Stimulated activated CD4-positive, alpha-beta T cell treated with anti-CD3 and anti-CD28 coated beads, Interleukin-2, amount 100 ng/mL, for 4 hours (primary cell): ENCODE data around the gene NGRN.

ENCODE experiments used
- DNase-seq: peaks from one replicate; pipeline ENCODE4 v3.0.0-alpha.2; 2020; ENCODE audit warnings: low read depth

The NGRN gene, protein sequence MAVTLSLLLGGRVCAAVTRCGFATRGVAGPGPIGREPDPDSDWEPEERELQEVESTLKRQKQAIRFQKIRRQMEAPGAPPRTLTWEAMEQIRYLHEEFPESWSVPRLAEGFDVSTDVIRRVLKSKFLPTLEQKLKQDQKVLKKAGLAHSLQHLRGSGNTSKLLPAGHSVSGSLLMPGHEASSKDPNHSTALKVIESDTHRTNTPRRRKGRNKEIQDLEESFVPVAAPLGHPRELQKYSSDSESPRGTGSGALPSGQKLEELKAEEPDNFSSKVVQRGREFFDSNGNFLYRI

DNA sequence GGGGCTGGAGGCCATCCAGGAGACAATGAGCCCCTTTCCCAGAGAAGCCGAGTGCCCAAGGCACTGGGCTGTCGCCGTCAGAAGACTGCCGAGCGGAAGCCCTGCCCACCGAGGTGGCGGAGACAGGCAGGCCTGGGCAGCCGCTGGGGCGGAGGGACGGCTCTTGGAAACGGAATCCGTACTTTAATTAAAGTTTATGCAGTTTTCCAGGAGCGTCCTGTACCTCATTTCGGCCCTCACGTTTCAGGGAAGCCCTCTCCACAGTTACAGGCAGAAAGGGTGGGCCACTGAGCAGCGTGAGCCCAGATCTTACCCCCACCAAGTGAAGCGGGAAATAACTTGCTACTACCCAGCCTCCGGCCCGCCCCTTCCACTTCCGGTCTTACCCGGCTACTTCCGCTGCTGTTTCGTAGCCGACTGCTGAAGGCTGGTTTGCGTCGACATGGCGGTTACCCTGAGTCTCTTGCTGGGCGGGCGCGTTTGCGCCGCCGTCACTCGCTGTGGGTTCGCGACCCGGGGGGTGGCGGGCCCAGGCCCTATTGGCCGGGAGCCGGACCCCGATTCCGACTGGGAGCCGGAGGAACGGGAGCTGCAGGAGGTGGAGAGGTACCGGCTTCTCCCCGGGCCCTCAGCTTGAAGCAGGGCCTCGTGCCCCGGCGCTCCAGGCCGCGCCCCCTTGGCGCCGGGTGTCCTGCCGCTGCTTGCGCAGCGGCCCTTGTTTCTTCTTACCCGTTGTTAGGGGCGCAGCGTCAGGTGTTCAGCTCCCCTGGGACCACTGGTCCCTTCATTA is at the start of gene NGRN:
Gene NGRN (plus strand): TSS at position 402 of the 790 bp plus-strand sequence. CDS start 41 bp downstream, at position 443.
- DNase-seq: peak; percentile 86

DNA sequence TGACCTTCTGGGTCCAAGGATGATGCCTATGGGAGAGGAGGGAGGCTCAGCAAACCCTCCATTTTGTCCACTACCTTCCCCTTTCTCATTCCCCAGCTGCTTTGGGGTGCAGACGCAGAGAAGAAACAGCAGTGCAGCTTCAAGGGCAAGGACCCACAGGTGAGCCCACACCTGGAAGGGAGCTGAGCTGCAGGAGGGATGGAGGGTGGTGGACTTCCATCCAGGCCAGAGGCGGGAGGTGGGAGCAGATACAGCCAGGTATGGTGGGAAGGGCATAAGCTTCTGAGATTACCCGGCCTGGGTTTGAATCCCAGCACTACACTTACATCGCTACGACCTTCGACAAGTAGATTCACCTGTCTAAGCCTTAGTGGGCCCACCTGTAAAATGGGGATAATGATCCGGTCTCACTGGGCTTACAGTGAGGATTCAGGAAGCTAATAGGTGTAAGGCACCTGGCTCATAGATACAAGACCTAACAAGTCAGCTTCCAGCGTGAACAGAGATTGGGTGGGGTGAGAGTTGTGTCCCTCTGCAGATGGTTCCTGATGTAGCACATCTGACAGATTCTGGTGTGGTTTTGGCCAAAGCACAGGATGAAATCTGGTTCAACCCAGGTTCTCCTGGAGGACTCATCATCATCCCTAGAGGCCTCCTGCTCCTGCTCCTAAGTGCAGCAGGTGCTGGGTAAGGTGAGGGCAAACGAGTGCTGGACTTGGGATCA is 47.6 kb upstream of the NGRN start:
- DNase-seq: no peak

DNA sequence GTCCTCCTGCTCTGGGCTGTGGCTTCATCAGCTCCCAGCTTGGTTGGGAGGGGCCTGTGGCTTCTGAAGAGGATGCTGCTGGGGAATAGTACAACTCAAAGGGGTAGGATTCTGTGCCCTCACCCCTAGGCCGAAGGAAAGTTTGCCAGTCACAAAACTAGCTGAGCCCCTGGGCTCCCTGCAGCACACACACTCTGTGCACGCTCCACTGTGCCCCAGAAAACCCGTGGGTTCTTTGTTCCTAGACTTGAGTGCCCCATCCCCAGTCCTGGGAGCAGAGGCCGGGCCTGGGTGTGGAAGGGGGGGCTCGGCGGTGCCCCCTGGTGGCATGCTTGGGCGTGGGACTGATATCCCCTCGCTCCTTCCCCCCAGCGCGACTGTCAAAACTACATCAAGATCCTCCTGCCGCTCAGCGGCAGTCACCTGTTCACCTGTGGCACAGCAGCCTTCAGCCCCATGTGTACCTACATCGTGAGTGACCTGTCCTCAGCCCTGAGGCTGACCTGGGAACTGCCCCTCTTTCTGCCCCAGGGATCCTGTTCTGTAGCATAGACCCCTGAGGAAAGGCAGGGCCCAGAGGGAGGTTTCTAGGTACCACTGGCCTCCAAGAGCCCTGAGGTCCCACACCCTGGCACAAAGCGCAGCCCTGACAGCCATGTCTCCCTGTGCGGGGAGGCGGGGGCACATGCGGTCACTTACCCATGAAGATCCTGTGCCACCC is 45.9 kb upstream of the NGRN start:
- peak; percentile 33 for DNase-seq

DNA sequence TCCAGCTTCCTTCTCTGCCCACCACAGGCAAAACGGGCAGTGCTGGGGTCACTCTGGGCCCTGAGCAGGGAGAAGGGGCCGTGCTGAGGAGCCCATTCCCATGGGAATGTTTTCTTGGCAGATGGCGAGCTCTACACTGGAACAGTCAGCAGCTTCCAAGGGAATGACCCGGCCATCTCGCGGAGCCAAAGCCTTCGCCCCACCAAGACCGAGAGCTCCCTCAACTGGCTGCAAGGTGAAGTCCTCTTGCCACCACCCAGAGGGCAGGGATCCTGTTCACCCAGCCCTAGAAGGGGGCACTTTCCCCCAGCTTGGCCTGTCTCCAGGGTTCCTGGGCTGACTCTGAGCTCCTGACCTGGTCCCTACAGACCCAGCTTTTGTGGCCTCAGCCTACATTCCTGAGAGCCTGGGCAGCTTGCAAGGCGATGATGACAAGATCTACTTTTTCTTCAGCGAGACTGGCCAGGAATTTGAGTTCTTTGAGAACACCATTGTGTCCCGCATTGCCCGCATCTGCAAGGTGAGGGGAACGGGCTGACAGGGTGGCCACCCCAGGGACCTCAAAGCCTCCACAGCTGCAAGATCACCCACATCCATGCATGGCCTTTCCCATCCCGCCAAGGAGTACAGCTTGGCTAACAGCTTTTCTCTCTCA is 44.1 kb upstream of the NGRN start:
- DNase-seq: no peak

DNA sequence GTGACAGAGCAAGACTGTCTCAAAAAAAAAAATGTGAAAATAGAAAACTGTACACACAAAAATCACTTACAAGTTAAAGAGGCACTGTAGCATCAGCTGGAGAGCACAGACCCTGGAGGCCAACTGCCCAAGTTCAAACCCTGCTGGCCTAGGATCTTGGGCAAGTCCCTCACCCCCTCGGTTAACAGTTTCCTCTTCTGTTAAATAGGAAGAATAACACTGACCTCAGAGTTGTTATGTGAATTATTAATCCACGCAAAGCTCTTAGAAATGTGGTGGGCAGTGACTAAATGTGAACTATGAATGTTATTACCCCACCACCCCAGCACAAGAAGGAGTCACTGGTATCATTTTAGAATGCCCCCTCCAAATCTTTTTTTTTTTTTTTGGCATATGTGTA is 42.9 kb upstream of the NGRN start:
- no peak for DNase-seq

DNA sequence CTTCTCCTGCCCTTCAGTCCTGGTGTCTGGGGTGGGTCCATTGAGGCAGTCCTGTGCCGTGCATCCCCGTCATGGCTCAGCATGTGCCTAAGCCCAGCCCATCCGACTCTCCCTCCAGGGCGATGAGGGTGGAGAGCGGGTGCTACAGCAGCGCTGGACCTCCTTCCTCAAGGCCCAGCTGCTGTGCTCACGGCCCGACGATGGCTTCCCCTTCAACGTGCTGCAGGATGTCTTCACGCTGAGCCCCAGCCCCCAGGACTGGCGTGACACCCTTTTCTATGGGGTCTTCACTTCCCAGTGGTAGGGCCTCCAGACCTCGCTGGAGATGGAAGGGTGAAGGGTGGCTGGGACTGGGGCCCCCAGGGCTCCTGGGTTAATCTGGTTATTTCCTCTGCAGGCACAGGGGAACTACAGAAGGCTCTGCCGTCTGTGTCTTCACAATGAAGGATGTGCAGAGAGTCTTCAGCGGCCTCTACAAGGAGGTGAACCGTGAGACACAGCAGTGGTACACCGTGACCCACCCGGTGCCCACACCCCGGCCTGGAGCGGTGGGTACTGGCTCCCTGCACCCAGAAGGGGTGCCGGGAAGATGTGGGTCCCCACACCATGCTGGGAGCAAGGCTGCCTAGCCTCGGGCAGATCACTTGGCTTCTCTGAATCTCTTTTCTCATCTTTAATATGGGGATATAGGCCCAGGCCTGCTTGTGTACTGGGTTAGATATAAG is 41.9 kb upstream of the NGRN start:
- no peak for DNase-seq

DNA sequence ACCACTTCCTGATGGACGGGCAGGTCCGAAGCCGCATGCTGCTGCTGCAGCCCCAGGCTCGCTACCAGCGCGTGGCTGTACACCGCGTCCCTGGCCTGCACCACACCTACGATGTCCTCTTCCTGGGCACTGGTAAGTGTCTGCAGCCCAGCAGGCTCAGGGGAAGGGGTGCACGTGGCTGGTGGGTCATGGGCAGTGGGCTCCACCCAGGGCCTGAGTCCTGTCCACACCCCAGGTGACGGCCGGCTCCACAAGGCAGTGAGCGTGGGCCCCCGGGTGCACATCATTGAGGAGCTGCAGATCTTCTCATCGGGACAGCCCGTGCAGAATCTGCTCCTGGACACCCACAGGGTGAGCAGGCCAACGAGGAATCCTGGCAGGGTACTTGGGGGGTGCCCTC is 40.4 kb upstream of the NGRN start:
- no peak for DNase-seq

DNA sequence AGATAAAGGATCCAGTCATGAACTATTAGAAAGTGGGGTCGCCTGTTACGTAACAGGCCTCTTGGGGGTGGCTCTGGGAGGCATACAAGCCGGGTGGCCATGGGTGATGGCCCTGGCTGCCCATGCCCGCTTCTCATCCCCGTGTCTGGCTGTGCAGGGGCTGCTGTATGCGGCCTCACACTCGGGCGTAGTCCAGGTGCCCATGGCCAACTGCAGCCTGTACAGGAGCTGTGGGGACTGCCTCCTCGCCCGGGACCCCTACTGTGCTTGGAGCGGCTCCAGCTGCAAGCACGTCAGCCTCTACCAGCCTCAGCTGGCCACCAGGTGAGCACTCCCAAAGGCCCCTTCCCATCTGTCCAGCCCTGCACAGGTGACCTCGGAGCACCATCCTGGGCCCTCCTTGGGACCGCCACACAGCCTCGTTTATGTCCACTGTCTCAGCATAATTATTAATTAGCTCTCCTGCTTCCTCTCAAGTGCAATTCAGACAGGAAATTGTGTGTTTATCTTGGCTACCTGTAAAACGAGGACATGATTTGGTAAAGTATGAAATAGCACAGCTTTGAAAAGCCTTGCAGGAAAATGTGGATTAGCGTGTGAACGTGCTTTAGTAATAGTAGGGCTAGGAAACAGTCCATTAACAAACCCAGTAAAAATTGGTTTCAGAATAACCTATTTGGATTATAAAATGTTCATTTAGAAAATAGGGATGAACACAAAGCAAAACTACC is 39.8 kb upstream of the NGRN start:
- DNase-seq: no peak

DNA sequence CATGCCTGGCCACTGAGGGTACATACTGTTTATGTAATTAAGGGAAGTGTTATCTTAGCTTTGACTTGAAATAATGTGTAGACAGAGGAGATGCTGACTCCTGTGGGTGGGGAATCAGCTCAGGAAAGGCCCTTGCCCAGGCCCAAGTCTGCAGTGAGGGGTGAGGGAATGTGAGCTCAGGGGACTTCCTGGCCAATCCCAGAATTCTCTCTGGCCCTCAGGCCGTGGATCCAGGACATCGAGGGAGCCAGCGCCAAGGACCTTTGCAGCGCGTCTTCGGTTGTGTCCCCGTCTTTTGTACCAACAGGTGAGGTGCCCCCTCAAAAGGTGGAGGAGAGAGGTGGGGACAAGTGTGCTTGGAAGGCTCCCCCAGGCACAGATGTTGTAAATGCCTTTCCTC is 38.1 kb upstream of the NGRN start:
- no peak for DNase-seq

DNA sequence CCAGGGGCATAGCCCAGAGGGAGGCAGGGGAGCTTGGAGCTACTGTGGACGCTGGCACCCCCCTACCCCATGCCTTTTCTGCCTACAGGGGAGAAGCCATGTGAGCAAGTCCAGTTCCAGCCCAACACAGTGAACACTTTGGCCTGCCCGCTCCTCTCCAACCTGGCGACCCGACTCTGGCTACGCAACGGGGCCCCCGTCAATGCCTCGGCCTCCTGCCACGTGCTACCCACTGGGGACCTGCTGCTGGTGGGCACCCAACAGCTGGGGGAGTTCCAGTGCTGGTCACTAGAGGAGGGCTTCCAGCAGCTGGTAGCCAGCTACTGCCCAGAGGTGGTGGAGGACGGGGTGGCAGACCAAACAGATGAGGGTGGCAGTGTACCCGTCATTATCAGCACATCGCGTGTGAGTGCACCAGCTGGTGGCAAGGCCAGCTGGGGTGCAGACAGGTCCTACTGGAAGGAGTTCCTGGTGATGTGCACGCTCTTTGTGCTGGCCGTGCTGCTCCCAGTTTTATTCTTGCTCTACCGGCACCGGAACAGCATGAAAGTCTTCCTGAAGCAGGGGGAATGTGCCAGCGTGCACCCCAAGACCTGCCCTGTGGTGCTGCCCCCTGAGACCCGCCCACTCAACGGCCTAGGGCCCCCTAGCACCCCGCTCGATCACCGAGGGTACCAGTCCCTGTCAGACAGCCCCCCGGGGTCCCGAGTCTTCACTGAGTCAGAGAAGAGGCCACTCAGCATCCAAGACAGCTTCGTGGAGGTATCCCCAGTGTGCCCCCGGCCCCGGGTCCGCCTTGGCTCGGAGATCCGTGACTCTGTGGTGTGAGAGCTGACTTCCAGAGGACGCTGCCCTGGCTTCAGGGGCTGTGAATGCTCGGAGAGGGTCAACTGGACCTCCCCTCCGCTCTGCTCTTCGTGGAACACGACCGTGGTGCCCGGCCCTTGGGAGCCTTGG is 37.4 kb upstream of the NGRN start:
- DNase-seq: no peak

DNA sequence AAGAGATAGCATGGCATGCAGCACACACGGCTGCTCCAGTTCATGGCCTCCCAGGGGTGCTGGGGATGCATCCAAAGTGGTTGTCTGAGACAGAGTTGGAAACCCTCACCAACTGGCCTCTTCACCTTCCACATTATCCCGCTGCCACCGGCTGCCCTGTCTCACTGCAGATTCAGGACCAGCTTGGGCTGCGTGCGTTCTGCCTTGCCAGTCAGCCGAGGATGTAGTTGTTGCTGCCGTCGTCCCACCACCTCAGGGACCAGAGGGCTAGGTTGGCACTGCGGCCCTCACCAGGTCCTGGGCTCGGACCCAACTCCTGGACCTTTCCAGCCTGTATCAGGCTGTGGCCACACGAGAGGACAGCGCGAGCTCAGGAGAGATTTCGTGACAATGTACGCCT is 36.5 kb upstream of the NGRN start:
- DNase-seq: no peak

DNA sequence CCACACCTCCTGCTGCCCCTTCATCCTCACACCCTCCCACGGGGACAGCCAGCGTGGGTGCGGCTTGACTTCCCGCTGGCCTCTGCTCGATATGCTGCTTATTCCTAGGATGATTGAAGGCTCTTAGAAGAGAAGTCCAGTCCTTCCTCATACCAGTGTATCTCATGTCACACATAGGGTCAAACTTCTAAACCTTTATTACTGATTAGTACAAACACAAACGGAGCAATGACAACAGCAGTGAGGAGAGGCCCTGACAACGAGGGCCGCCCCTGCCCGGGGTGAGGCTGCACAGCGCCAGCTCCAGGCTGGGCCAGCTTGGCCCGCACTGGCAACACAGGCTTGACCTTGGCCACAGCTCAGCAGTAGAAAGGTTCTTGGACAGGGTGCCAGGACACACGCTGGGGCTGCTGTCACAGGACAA is 35.4 kb upstream of the NGRN start:
- DNase-seq: no peak

DNA sequence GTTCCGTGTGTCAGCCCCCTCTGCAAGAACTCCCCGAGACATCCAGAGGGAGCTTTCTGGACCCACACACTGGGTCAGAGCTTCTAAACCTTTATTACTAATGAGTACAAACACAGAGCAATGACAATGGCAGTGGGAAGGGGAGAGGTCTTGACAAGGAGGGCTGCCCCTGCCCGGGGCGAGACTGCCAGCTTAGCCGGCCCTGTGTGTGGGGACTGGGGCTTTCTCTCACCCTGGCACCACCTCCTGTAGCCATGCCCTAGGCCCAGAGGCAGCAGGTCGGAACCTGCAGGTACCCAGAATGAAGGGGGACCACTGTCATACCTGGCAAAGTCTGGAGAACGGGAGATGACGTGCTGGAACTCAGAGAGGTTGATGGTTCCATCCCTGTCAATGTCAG is 34.9 kb upstream of the NGRN start:
- DNase-seq: no peak

DNA sequence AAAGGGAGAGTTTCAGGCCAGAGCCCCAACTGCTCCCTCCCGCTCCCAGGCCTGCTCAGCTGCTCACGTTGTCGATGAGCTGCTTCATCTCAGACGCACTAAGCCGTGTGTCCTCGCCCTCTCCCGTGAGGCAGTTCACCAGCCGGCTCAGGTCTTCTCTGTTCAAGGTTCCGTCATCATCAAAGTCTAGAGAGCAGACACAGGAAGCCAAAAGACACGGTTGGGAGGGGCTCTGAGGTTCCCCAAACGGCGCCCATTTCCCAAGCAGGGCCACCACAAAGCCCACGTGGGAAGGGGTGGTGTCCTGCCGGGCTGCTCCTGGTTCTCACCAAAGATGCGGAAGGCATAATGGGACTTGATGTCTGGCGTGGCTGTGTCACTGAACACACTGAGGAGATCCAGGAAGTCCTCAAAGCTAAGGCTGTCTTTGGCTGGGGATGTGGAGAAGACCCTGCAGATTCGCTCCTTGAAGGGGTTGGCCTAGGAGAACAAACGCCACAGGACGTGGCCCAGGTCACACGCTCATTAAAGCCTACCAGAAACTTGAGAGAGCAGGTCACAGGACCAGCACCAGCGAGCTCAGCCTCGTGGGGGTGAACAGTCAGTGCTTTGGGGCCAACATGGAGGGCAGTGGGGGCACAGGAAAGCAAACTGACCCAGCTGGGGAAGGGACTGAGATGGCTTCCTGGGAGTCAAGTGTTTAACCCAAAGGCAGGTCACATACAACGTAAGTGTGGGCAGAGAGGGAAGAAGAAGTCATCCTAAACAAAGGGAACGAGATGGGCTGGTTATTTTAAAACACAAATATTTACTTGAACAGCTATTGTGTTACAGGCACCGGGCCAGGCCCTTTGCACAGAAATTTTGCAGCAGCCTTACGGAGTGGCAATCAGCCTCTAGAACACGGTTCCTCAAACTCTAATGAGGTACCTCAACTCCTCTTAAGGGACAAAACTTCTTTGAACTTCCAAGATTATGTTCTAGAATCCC is 34.1 kb upstream of the NGRN start:
- peak; percentile 63 for DNase-seq

DNA sequence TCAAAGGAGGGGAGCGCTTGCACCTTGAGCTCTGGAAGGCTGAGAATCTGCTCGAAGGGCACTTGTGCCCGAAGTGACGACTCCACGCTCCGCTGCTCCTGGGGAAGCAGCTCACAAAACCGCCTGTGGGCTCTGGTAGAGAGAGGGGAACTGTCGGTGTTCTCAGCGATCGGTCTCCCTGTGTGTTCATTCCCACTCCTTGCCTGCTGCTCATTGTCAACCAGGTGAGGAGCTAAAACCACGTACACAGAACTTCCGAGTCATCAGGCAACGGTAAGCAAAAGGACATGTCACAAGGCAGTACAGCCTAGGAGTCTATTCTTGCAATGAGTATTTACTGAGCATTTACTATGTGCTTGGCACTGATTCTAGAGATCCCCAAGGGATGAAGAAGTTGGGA is 33.3 kb upstream of the NGRN start:
- peak; percentile 13 for DNase-seq

DNA sequence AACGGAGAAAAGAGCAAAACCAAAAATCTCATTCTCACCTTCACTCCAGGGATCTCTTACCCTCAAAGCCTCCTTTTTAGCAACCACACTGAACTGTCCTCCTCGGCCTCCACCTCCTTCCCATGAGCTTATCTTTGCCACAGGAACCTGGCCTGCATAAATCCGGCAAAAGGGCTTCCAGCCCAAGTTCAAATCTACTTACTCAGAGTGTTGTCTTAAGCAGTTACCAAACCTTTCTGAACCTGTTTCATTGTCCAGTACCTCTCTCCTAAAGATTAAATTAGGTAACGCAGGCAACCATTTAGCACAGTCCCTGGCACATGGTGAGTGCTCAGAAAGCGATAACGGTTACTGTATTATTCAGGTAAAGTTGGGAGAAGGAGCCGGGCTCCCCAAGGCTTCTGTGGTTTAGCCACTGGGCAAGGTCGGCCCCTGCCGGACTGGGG is 32.5 kb upstream of the NGRN start:
- no peak for DNase-seq

DNA sequence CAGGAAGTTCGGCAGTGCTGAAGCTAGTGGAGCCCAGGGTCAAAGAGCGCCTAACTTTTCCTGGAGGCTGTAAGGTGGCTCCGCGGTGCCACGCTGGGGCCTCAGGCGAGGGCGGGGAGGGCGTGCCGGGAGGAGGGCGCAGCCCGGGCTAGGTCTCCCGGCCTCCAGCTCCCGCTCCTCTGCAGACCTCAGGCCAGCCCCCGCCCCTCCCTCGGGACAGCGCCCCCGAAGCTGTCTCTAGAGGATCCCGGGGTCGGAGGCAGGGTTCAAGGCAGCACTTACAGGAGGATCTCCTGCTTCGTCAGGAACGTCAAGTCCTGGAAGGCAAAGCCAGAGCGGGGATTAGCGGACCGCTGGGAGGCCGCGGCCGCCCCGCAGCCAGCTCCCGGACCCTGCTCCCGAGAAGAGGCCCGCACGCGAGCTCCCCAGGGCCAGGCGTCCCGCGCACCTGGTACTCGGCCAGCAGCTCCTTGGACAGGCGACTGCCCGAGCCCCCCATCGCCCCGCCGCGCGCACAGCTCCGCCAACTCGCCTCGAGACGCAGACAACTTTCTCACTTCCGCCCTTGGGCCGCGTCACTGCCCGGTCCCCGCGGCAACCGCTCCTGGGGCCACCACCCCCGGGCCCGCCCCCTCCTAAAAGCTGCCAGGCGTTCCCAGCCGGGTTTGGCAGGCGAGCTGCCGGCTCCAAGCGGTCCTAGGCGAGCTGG is 31.9 kb upstream of the NGRN start, which contains the start of gene CIB1:
Gene CIB1 (minus strand): TSS at position 555 of the 709 bp plus-strand sequence. CDS start 56 bp downstream, at position 499.
- peak; percentile 97 for DNase-seq
